Keratinocyte (primary cell): ENCODE results near the gene PVR. TPM values are rescaled to one million over a fixed set of nuclear protein-coding genes. Genes with fewer than 3 reads are reported as not detected.

Experiments
- DNase-seq: peaks from one replicate; pipeline ENCODE4 v3.0.0-alpha.2; 2011; ENCODE audit warnings: low read depth, missing footprints, low spot score
- FAIRE-seq: peaks from 2 replicates; lab custom pipeline; 2011; peaks lifted over from hg19 to GRCh38; lab: Jason Lieb, UNC
- H2AFZ ChIP-seq: 2 replicates; pipeline ENCODE4 v1.6.0; 2012; ENCODE audit warnings: low read length, control low read depth, inconsistent platforms; ENCODE audit not compliant: control insufficient read depth
- H3K27ac ChIP-seq: 2 replicates; pipeline ENCODE4 v1.5.1; 2011; ENCODE audit warnings: low read length; ENCODE audit not compliant: control insufficient read depth, insufficient read depth
- H3K27me3 ChIP-seq: 3 replicates; pipeline ENCODE4 v1.6.0; 2011; ENCODE audit warnings: low read length; ENCODE audit not compliant: control insufficient read depth, insufficient read depth; ENCODE audit errors: extremely low read depth
- H3K36me3 ChIP-seq, 2 experiments: 2 replicates in 1 of 2; 3 replicates in 1 of 2; pipeline ENCODE4 v1.5.1; 2011; ENCODE audit warnings: low read length in 2 of 2, mild to moderate bottlenecking in 1 of 2; ENCODE audit not compliant: control insufficient read depth in 2 of 2, insufficient read depth in 2 of 2; ENCODE audit errors: extremely low read depth in 1 of 2
- H3K4me1 ChIP-seq: 3 replicates; pipeline ENCODE4 v1.5.1; 2011; ENCODE audit warnings: low read length; ENCODE audit not compliant: control insufficient read depth, insufficient read depth; ENCODE audit errors: extremely low read depth
- H3K4me2 ChIP-seq: 3 replicates; pipeline ENCODE4 v1.6.0; 2011; ENCODE audit warnings: low read depth, low read length; ENCODE audit not compliant: control insufficient read depth, insufficient read depth; ENCODE audit errors: extremely low read depth
- H3K4me3 ChIP-seq, 3 experiments: fragments of 200-600 bp in 1 of 3; sonication (generic) in 1 of 3; 2 replicates in 2 of 3; 3 replicates in 1 of 3; pipeline ENCODE4 v1.5.1; 2011 to 2016; ENCODE audit warnings: low read length in 3 of 3, mild to moderate bottlenecking in 3 of 3, control low read depth in 2 of 3, inconsistent platforms in 1 of 3, low read depth in 1 of 3, mixed read lengths in 1 of 3, mixed run types in 1 of 3, moderate library complexity in 1 of 3; ENCODE audit not compliant: control insufficient read depth in 2 of 3, insufficient read depth in 2 of 3; ENCODE audit errors: extremely low read depth in 1 of 3
- H3K79me2 ChIP-seq: 2 replicates; pipeline ENCODE4 v1.6.0; 2012; ENCODE audit warnings: low read length; ENCODE audit not compliant: control insufficient read depth, insufficient read depth
- H3K9ac ChIP-seq: 3 replicates; pipeline ENCODE4 v1.6.0; 2011; ENCODE audit warnings: low read length; ENCODE audit not compliant: control insufficient read depth, insufficient read depth; ENCODE audit errors: extremely low read depth
- H3K9me1 ChIP-seq: 3 replicates; pipeline ENCODE4 v1.6.0; 2011; ENCODE audit warnings: low read length; ENCODE audit not compliant: control insufficient read depth, insufficient read depth; ENCODE audit errors: extremely low read depth
- H3K9me3 ChIP-seq: 2 replicates; pipeline ENCODE4 v1.5.1; 2012; ENCODE audit warnings: low read depth, low read length; ENCODE audit not compliant: control insufficient read depth
- H4K20me1 ChIP-seq: 3 replicates; pipeline ENCODE4 v1.6.0; 2011; ENCODE audit warnings: low read length; ENCODE audit not compliant: control insufficient read depth, insufficient read depth; ENCODE audit errors: extremely low read depth
- EZH2 ChIP-seq: IDR thresholded peaks from one replicate; pipeline ENCODE4 v1.6.1; 2012; ENCODE audit warnings: inconsistent platforms, mild to moderate bottlenecking, low read length, moderate library complexity
- dilution Hi-C: fragments of 300-500 bp; cut with MboI; formaldehyde crosslinking; loops from one replicate; pipeline ENCODE4 v1.7.0; 2020; ENCODE audit warnings: low sequenced_read_pairs; ENCODE audit not compliant: extremely low pct_ligation_motif_present
- polyA plus RNA-seq, 5 experiments: library from polyadenylated mRNA; depleted of rRNA in 3 of 5; stranded (reverse) in 3 of 5; stranded (forward) in 1 of 5; unstranded in 1 of 5; fragments of >200 nt; gene quantifications; 1 replicate in 1 of 5; 2 replicates in 3 of 5; 3 replicates in 1 of 5; pipeline versions ENCODE4 v1.2.1 to v1.2.3, GENCODE V29; 2011 to 2012; ENCODE audit warnings: missing spikeins in 2 of 5, low read depth in 1 of 5, low replicate concordance in 1 of 5
- TF ChIP-seq, protein P1 (sequence below), 3 experiments: IDR thresholded peaks in 1 of 3; conservative IDR thresholded peaks in 1 of 3; optimal IDR thresholded peaks in 1 of 3; 2 replicates in 2 of 3; 3 replicates in 1 of 3; pipeline versions ENCODE3 to v1.5.1; 2011; ENCODE audit warnings: low read length in 3 of 3, mild to moderate bottlenecking in 3 of 3, moderate library complexity in 2 of 3, control low read depth in 1 of 3, inconsistent platforms in 1 of 3; ENCODE audit not compliant: insufficient read depth in 2 of 3; ENCODE audit errors: extremely low read depth in 1 of 3

PVR gene
- polyA plus RNA-seq, 1 donor (not counting 4 experiments of a cell fraction or from before 2014, with no cell fraction given), result 48.1 TPM

DNA sequence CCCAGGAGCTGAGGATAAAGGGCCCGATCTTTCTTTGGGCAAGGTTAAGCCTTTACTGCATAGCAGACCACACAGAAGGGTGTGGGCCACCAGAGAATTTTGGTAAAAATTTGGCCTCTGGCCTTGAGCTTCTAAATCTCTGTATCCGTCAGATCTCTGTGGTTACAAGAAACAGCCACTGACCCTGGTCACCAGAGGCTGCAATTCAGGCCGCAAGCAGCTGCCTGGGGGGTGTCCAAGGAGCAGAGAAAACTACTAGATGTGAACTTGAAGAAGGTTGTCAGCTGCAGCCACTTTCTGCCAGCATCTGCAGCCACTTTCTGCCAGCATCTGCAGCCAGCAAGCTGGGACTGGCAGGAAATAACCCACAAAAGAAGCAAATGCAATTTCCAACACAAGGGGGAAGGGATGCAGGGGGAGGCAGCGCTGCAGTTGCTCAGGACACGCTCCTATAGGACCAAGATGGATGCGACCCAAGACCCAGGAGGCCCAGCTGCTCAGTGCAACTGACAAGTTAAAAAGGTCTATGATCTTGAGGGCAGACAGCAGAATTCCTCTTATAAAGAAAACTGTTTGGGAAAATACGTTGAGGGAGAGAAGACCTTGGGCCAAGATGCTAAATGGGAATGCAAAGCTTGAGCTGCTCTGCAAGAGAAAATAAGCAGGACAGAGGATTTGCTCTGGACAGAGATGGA is 19.1 kb downstream of the PVR start:
- no peak overlapping the region for H3K4me2 ChIP-seq
- DNase-seq (no peak), FAIRE-seq (no peak)
- no peaks in the 10 kb centered on the region for H3K4me1 ChIP-seq
- peaks cover 13 to 45% of the 10 kb centered on the region in 2 experiments for H3K36me3 ChIP-seq
- H3K4me3 ChIP-seq, result no peak overlapping the region
- TF ChIP-seq, protein P1, sequence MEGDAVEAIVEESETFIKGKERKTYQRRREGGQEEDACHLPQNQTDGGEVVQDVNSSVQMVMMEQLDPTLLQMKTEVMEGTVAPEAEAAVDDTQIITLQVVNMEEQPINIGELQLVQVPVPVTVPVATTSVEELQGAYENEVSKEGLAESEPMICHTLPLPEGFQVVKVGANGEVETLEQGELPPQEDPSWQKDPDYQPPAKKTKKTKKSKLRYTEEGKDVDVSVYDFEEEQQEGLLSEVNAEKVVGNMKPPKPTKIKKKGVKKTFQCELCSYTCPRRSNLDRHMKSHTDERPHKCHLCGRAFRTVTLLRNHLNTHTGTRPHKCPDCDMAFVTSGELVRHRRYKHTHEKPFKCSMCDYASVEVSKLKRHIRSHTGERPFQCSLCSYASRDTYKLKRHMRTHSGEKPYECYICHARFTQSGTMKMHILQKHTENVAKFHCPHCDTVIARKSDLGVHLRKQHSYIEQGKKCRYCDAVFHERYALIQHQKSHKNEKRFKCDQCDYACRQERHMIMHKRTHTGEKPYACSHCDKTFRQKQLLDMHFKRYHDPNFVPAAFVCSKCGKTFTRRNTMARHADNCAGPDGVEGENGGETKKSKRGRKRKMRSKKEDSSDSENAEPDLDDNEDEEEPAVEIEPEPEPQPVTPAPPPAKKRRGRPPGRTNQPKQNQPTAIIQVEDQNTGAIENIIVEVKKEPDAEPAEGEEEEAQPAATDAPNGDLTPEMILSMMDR (optimal IDR thresholded peaks at IDR 0.05 in 1 of 3, IDR thresholded peaks at IDR 0.05 in 1 of 3, conservative IDR thresholded peaks at IDR 0.05 in 1 of 3; ENCODE audit: extremely low read depth in 1 of 3, insufficient read depth in 2 of 3, low read length in 3 of 3), result no peak
- no peak for TF ChIP-seq EZH2
- no peaks in the 10 kb centered on the region for H3K79me2 ChIP-seq
- no peak overlapping the region for H2AFZ ChIP-seq
- no peak overlapping the region for H3K27ac ChIP-seq
- H3K9ac ChIP-seq, result no peak overlapping the region
- dilution Hi-C loops, result no loop called here
- no peaks in the 10 kb centered on the region for H3K27me3 ChIP-seq
- H3K9me1 ChIP-seq, result peaks cover 2% of the 10 kb centered on the region
- no peaks in the 10 kb centered on the region for H3K9me3 ChIP-seq
- peaks cover 3% of the 10 kb centered on the region for H4K20me1 ChIP-seq

DNA sequence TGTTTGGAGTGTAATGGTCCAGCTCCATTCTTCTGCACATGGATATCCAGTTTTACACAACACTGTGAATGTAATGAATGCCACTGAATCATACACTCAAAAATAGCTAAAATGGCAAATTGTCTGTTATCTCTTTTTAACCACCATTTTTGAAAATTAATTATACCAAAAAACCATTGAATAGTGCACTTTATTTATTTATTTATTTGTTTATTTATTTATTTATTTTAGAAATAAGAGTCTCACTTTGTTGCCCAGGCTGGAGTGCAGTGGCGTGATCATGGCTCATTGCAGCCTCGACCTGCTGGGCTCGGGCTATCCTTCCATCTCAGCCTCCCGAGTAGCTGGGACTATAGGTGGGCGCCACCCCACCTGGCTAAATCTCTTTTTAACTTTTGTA is 20.3 kb downstream of the PVR start:
- no peaks in the 10 kb centered on the region for H3K27me3 ChIP-seq
- DNase-seq (no peak), FAIRE-seq (no peak)
- no peaks in the 10 kb centered on the region for H3K79me2 ChIP-seq
- TF ChIP-seq, protein P1 (optimal IDR thresholded peaks at IDR 0.05 in 1 of 3, IDR thresholded peaks at IDR 0.05 in 1 of 3, conservative IDR thresholded peaks at IDR 0.05 in 1 of 3; ENCODE audit: extremely low read depth in 1 of 3, insufficient read depth in 2 of 3, low read length in 3 of 3), result no peak
- TF ChIP-seq EZH2, result no peak
- H3K27ac ChIP-seq, result no peak overlapping the region
- no peak overlapping the region for H3K4me2 ChIP-seq
- dilution Hi-C loops, result no loop called here
- H3K4me3 ChIP-seq, result no peak overlapping the region
- H4K20me1 ChIP-seq, result peaks cover 3% of the 10 kb centered on the region
- H2AFZ ChIP-seq, result no peak overlapping the region
- no peak overlapping the region for H3K9ac ChIP-seq
- no peaks in the 10 kb centered on the region for H3K9me3 ChIP-seq
- H3K4me1 ChIP-seq, result no peaks in the 10 kb centered on the region
- peaks cover 2% of the 10 kb centered on the region for H3K9me1 ChIP-seq
- peaks cover 10 to 35% of the 10 kb centered on the region in 2 experiments for H3K36me3 ChIP-seq
